GM23338 (cell line): ENCODE data around the gene CELSR1. TPM values are rescaled to one million over a fixed set of nuclear protein-coding genes. Genes with fewer than 3 reads are reported as not detected.

Experiments used
- ATAC-seq: fragments of 200-7000 bp; cut with Tn5 transposase; 3 replicates; pipeline ENCODE4 v1.9.1; 2020
- DNase-seq: peaks from one replicate; pipeline ENCODE4 v3.0.0-alpha.2; 2015; ENCODE audit warnings: low spot score
- H2AFZ ChIP-seq: fragments of 200-600 bp; sonication (generic); 2 replicates; pipeline ENCODE4 v1.8.0; 2016; ENCODE audit warnings: antibody characterized with exemption, mild to moderate bottlenecking, moderate library complexity
- H3F3A ChIP-seq: fragments of 200-600 bp; sonication (generic); replicated peaks from 2 replicates; pipeline ENCODE4 v1.8.0; 2017; ENCODE audit warnings: antibody characterized with exemption, mixed run types, low read depth
- H3K27ac ChIP-seq: fragments of 200-600 bp; sonication (generic); 2 replicates; pipeline ENCODE4 v1.6.1; 2016; ENCODE audit warnings: low read depth
- H3K27me3 ChIP-seq: fragments of 200-600 bp; sonication (generic); 2 replicates; pipeline ENCODE4 v1.8.0; 2016; ENCODE audit warnings: mild to moderate bottlenecking, mixed run types, moderate library complexity; ENCODE audit not compliant: insufficient read depth
- H3K36me3 ChIP-seq: fragments of 200-600 bp; sonication (generic); 2 replicates; pipeline ENCODE4 v1.8.0; 2016; ENCODE audit warnings: mild to moderate bottlenecking; ENCODE audit not compliant: insufficient read depth
- H3K4me1 ChIP-seq: fragments of 200-600 bp; sonication (generic); 2 replicates; pipeline ENCODE4 v1.8.0; 2016; ENCODE audit warnings: mild to moderate bottlenecking, moderate library complexity; ENCODE audit not compliant: insufficient read depth
- H3K4me2 ChIP-seq: fragments of 200-600 bp; sonication (generic); 2 replicates; pipeline ENCODE4 v1.7.1; 2017; ENCODE audit warnings: mixed run types
- H3K4me3 ChIP-seq: fragments of 200-600 bp; sonication (generic); 2 replicates; pipeline ENCODE4 v1.6.1; 2016; ENCODE audit warnings: mixed run types
- H3K79me2 ChIP-seq: fragments of 200-600 bp; sonication (generic); replicated peaks from 2 replicates; pipeline ENCODE4 v1.8.0; 2017; ENCODE audit warnings: mild to moderate bottlenecking; ENCODE audit not compliant: insufficient read depth
- H3K9me2 ChIP-seq: fragments of 200-600 bp; sonication (generic); 2 replicates; pipeline ENCODE4 v1.8.0; 2017; ENCODE audit not compliant: insufficient read depth
- H4K20me1 ChIP-seq: fragments of 200-600 bp; sonication (generic); replicated peaks from 2 replicates; pipeline ENCODE4 v1.8.0; 2017; ENCODE audit warnings: mild to moderate bottlenecking; ENCODE audit not compliant: insufficient read depth
- H3K27ac Mint-ChIP-seq: 2 replicates; pipeline ENCODE4 v1.8.0; 2020; ENCODE audit warnings: inconsistent platforms, mild to moderate bottlenecking, moderate library complexity, mixed read lengths
- H3K27me3 Mint-ChIP-seq: 3 replicates; pipeline ENCODE4 v1.8.0; 2022; ENCODE audit warnings: low read depth, mild to moderate bottlenecking, moderate library complexity, mixed read lengths, inconsistent platforms; ENCODE audit not compliant: insufficient read depth, poor library complexity
- H3K36me3 Mint-ChIP-seq: 3 replicates; pipeline ENCODE4 v1.8.0; 2021; ENCODE audit warnings: low read depth, mild to moderate bottlenecking, inconsistent platforms, moderate library complexity, mixed read lengths
- H3K4me1 Mint-ChIP-seq: 3 replicates; pipeline ENCODE4 v1.8.0; 2020; ENCODE audit warnings: mild to moderate bottlenecking, inconsistent platforms, mixed read lengths
- H3K4me3 Mint-ChIP-seq: 3 replicates; pipeline ENCODE4 v1.8.0; 2021; ENCODE audit warnings: moderate library complexity, mild to moderate bottlenecking, inconsistent platforms, mixed read lengths
- H3K9me3 Mint-ChIP-seq: 3 replicates; pipeline ENCODE4 v1.8.0; 2020; ENCODE audit warnings: moderate library complexity, mild to moderate bottlenecking, inconsistent platforms, mixed read lengths
- EZH2 ChIP-seq: fragments of 200-600 bp; sonication (generic); IDR thresholded peaks from one replicate; pipeline ENCODE4 v1.8.0; 2017; ENCODE audit warnings: antibody characterized with exemption, mild to moderate bottlenecking, low read depth; ENCODE audit not compliant: unreplicated experiment
- EZH2phosphoT487 ChIP-seq: fragments of 200-600 bp; sonication (generic); IDR thresholded peaks from one replicate; pipeline ENCODE4 v1.8.1; 2018; ENCODE audit warnings: antibody characterized with exemption; ENCODE audit not compliant: unreplicated experiment
- NANOG ChIP-seq: IDR thresholded peaks from 2 replicates; pipeline ENCODE4 v1.6.1; 2016; ENCODE audit warnings: antibody characterized with exemption, borderline replicate concordance
- POLR2AphosphoS5 ChIP-seq: IDR thresholded peaks from 2 replicates; pipeline ENCODE4 v1.6.1; 2016; ENCODE audit warnings: antibody characterized with exemption, low read depth
- STAT1 ChIP-seq: IDR thresholded peaks from one replicate; pipeline ENCODE4 v1.6.1; 2016; ENCODE audit warnings: antibody characterized with exemption; ENCODE audit not compliant: unreplicated experiment
- ZNF331 ChIP-seq: fragments of 250-450 bp; sonication (Bioruptor Pico); IDR thresholded peaks from 2 replicates; pipeline ENCODE4 v1.5.0; 2020; ENCODE audit warnings: low read depth, mild to moderate bottlenecking, moderate library complexity
- polyA plus RNA-seq: library from polyadenylated mRNA; unstranded; fragments of >200 nt; fragmentation: Nextera tagmentation; extraction: Ambion mirVana; gene quantifications from 2 replicates; pipeline ENCODE4 v1.2.1, GENCODE V29; 2016
- total RNA-seq: library from RNA; depleted of rRNA; stranded (reverse); fragments of >200 nt; shearing (Covaris generic); gene quantifications from 2 replicates; pipeline ENCODE4 v1.2.3, GENCODE V29; 2014
- TF ChIP-seq, protein P1 (sequence below): IDR thresholded peaks from one replicate; pipeline ENCODE4 v1.6.1; 2018; ENCODE audit warnings: antibody characterized with exemption; ENCODE audit not compliant: unreplicated experiment
- TF ChIP-seq, protein P2 (sequence below): fragments of 250-450 bp; sonication (Bioruptor Pico); IDR thresholded peaks from 2 replicates; pipeline ENCODE4 v1.5.0; 2020; ENCODE audit warnings: mild to moderate bottlenecking, moderate library complexity

The CELSR1 gene
- total and polyA plus RNA-seq, 2 experiments from 2014 or later, result 4.8 to 20.4 TPM

DNA sequence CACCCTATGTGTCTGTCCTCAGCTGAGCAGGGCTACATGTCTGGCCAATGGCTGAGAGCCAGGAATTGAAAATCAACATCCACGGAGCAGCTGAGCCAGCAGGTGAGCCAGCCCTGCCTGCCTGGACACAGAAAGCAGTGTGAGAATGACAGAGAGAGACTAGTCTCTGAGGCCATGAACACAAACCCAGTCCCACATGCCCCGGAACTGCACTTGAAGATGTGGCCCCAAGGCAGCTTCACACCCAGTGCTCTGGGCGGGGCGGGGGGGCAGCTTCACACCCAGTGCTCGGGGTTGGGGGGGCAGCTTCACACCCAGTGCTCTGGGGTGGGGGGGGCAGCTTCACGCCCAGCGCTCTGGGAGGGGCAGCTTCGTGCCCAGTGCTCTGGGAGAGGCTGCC lies 164.3 kb downstream of the CELSR1 start:
- Histone ChIP-seq H3K79me2 (no peaks in the 10 kb centered on the region), H3K4me2 (no peak overlapping the region), H3F3A (no peaks in the 10 kb centered on the region), H3K27me3 (no peaks in the 10 kb centered on the region), H3K4me1 (peaks cover 9% of the 10 kb centered on the region), H3K27ac (no peak overlapping the region), H3K9me2 (no peaks in the 10 kb centered on the region), H4K20me1 (no peaks in the 10 kb centered on the region), H3K36me3 (no peaks in the 10 kb centered on the region), H3K4me3 (no peak overlapping the region), H2AFZ (no peak overlapping the region)
- ATAC-seq (no peak), DNase-seq (no peak)
- TF ChIP-seq, protein P1, sequence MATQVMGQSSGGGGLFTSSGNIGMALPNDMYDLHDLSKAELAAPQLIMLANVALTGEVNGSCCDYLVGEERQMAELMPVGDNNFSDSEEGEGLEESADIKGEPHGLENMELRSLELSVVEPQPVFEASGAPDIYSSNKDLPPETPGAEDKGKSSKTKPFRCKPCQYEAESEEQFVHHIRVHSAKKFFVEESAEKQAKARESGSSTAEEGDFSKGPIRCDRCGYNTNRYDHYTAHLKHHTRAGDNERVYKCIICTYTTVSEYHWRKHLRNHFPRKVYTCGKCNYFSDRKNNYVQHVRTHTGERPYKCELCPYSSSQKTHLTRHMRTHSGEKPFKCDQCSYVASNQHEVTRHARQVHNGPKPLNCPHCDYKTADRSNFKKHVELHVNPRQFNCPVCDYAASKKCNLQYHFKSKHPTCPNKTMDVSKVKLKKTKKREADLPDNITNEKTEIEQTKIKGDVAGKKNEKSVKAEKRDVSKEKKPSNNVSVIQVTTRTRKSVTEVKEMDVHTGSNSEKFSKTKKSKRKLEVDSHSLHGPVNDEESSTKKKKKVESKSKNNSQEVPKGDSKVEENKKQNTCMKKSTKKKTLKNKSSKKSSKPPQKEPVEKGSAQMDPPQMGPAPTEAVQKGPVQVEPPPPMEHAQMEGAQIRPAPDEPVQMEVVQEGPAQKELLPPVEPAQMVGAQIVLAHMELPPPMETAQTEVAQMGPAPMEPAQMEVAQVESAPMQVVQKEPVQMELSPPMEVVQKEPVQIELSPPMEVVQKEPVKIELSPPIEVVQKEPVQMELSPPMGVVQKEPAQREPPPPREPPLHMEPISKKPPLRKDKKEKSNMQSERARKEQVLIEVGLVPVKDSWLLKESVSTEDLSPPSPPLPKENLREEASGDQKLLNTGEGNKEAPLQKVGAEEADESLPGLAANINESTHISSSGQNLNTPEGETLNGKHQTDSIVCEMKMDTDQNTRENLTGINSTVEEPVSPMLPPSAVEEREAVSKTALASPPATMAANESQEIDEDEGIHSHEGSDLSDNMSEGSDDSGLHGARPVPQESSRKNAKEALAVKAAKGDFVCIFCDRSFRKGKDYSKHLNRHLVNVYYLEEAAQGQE, result no peak
- no peak for TF ChIP-seq EZH2
- no peak for TF ChIP-seq POLR2AphosphoS5
- no peak for TF ChIP-seq ZNF331
- TF ChIP-seq EZH2phosphoT487, result no peak
- Mint-ChIP-seq H3K9me3 (no peaks in the 10 kb centered on the region; the same call in 2 of the 3 replicates), H3K4me1 (peaks cover 14% of the 10 kb centered on the region), H3K27ac (no peak overlapping the region), H3K36me3 (peaks cover 15% of the 10 kb centered on the region), H3K4me3 (no peak overlapping the region), H3K27me3 (peaks cover 4% of the 10 kb centered on the region)

DNA sequence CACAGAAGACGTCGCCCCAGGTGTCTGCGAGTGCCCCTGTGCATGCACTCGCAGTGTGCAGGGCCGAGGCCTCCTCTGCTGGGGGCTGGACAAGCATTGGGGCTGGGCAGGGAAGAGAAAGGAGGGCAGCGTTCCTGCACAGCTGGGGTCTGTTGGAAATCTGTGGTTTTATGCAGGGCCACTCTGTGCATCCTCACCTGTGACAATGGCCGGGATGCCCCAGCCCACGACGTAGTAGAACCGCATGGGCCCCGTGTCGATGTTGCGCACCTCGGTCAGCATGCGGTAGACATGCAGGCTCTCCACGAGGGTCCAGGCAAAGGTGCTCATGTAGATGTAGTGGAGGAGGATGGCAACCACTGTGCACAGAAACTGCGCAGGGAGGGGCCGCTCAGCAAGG lies 164.7 kb downstream of the CELSR1 start:
- Histone ChIP-seq H3K9me2 (no peaks in the 10 kb centered on the region), H3K79me2 (no peaks in the 10 kb centered on the region), H3K4me1 (peaks cover 8% of the 10 kb centered on the region), H4K20me1 (no peaks in the 10 kb centered on the region), H3K4me2 (no peak overlapping the region), H3K36me3 (no peaks in the 10 kb centered on the region), H2AFZ (no peak overlapping the region), H3K27me3 (no peaks in the 10 kb centered on the region), H3K27ac (no peak overlapping the region), H3K4me3 (no peak overlapping the region), H3F3A (0 out of 2 replicates have a peak, but pooled peaks cover 4% of the 10 kb centered on the region)
- DNase-seq (no peak), ATAC-seq (no peak)
- Mint-ChIP-seq H3K4me3 (no peak overlapping the region), H3K4me1 (peaks cover 16% of the 10 kb centered on the region), H3K27ac (no peak overlapping the region), H3K36me3 (peaks cover 15% of the 10 kb centered on the region), H3K27me3 (peaks cover 4% of the 10 kb centered on the region), H3K9me3 (no peaks in the 10 kb centered on the region; the same call in 2 of the 3 replicates)
- TF ChIP-seq POLR2AphosphoS5 (no peak), EZH2 (no peak), STAT1 (no peak), NANOG (no peak), ZNF331 (no peak)
- TF ChIP-seq, protein P2, sequence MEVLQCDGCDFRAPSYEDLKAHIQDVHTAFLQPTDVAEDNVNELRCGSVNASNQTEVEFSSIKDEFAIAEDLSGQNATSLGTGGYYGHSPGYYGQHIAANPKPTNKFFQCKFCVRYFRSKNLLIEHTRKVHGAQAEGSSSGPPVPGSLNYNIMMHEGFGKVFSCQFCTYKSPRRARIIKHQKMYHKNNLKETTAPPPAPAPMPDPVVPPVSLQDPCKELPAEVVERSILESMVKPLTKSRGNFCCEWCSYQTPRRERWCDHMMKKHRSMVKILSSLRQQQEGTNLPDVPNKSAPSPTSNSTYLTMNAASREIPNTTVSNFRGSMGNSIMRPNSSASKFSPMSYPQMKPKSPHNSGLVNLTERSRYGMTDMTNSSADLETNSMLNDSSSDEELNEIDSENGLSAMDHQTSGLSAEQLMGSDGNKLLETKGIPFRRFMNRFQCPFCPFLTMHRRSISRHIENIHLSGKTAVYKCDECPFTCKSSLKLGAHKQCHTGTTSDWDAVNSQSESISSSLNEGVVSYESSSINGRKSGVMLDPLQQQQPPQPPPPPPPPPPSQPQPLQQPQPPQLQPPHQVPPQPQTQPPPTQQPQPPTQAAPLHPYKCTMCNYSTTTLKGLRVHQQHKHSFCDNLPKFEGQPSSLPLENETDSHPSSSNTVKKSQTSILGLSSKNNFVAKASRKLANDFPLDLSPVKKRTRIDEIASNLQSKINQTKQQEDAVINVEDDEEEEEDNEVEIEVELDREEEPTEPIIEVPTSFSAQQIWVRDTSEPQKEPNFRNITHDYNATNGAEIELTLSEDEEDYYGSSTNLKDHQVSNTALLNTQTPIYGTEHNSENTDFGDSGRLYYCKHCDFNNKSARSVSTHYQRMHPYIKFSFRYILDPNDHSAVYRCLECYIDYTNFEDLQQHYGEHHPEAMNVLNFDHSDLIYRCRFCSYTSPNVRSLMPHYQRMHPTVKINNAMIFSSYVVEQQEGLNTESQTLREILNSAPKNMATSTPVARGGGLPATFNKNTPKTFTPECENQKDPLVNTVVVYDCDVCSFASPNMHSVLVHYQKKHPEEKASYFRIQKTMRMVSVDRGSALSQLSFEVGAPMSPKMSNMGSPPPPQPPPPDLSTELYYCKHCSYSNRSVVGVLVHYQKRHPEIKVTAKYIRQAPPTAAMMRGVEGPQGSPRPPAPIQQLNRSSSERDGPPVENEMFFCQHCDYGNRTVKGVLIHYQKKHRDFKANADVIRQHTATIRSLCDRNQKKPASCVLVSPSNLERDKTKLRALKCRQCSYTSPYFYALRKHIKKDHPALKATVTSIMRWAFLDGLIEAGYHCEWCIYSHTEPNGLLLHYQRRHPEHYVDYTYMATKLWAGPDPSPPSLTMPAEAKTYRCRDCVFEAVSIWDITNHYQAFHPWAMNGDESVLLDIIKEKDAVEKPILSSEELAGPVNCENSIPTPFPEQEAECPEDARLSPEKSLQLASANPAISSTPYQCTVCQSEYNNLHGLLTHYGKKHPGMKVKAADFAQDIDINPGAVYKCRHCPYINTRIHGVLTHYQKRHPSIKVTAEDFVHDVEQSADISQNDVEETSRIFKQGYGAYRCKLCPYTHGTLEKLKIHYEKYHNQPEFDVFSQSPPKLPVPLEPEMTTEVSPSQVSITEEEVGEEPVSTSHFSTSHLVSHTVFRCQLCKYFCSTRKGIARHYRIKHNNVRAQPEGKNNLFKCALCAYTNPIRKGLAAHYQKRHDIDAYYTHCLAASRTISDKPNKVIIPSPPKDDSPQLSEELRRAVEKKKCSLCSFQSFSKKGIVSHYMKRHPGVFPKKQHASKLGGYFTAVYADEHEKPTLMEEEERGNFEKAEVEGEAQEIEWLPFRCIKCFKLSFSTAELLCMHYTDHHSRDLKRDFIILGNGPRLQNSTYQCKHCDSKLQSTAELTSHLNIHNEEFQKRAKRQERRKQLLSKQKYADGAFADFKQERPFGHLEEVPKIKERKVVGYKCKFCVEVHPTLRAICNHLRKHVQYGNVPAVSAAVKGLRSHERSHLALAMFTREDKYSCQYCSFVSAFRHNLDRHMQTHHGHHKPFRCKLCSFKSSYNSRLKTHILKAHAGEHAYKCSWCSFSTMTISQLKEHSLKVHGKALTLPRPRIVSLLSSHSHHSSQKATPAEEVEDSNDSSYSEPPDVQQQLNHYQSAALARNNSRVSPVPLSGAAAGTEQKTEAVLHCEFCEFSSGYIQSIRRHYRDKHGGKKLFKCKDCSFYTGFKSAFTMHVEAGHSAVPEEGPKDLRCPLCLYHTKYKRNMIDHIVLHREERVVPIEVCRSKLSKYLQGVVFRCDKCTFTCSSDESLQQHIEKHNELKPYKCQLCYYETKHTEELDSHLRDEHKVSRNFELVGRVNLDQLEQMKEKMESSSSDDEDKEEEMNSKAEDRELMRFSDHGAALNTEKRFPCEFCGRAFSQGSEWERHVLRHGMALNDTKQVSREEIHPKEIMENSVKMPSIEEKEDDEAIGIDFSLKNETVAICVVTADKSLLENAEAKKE, result no peak
- TF ChIP-seq, protein P1, result no peak
